Right cardiac atrium (tissue), 5 donors: ENCODE data around the gene SCN8A. TPM values are rescaled to one million over a fixed set of nuclear protein-coding genes. Genes with fewer than 3 reads are reported as not detected.

Experiments used
- ATAC-seq, 2 donors: fragments of 200-7000 bp; cut with Tn5 transposase; one replicate each; pipeline versions ENCODE4 v1.8.0 to v1.9.1; 2020; ENCODE audit warnings: moderate library complexity in 2 of 2, mild to moderate bottlenecking in 1 of 2
- DNase-seq, 3 donors: peaks; one replicate each; pipeline ENCODE4 v3.0.0-alpha.2; 2020
- H3K27ac ChIP-seq: one replicate; pipeline ENCODE4 v1.5.1; 2013; ENCODE audit warnings: mild to moderate bottlenecking, low read length, control low read depth, moderate library complexity
- H3K27me3 ChIP-seq: one replicate; pipeline ENCODE4 v1.6.1; 2013; ENCODE audit not compliant: control insufficient read depth, insufficient read depth
- H3K4me1 ChIP-seq: one replicate; pipeline ENCODE4 v1.6.1; 2013; ENCODE audit warnings: low read length; ENCODE audit not compliant: control insufficient read depth, insufficient read depth
- H3K4me3 ChIP-seq: one replicate; pipeline ENCODE4 v1.5.1; 2013; ENCODE audit warnings: low read length, control low read depth
- H3K9me3 ChIP-seq: one replicate; pipeline ENCODE4 v1.6.1; 2013; ENCODE audit warnings: low read length; ENCODE audit not compliant: control insufficient read depth
- WGBS: extraction: QIAGEN DNeasy Blood & Tissue Kit; methylation state at CpG from one replicate; pipeline ENCODE4 v1.1.7; 2013; 5-methylcytosine and 5-hydroxymethylcytosine counted together
- intact Hi-C, 4 donors: fragments of 100-400 bp; cut with DNase I; formaldehyde crosslinking; loops; one replicate each; pipeline versions ENCODE4 v1.11.0 to v1.14.0; 2022 to 2023
- polyA plus RNA-seq: library from polyadenylated mRNA; stranded (reverse); fragments of 200-250 nt; gene quantifications from one replicate; pipeline ENCODE4 v1.2.3, GENCODE V29; 2013
- total RNA-seq, 4 donors: library from RNA; stranded (reverse); fragmentation: NEBNext Ultra II Directional; extraction: Animal tissue kit (Norgen Biotek cat#: 25700); gene quantifications; one replicate each; pipeline ENCODE4 v1.2.1, GENCODE V29; 2021
- donor health status: healthy with polysubstance abuse.
- donor health status: DM: no; HTN: yes; CAD: no.
- donor health status: DM: no; HTN: no; CAD: no.
- donor health status: DM: no; HTN: yes; CAD: no; lungs with severe emphysema.
- donor health status: DM: yes; HTN: yes; CAD: no.

Gene SCN8A
- total and polyA plus RNA-seq, 5 donors = 0.07 to 0.58 (median 0.17) TPM

GRCh38 chr12:51625370-51625769 is 34.3 kb downstream of the SCN8A start:
- H3K9me3 ChIP-seq = no peaks in the 10 kb centered on the region
- ATAC-seq (no peak), DNase-seq (no peak)
- H3K27me3 ChIP-seq = no peaks in the 10 kb centered on the region
- intact Hi-C loops = no loop called here
- H3K4me3 ChIP-seq = no peak overlapping the region
- no peaks in the 10 kb centered on the region for H3K4me1 ChIP-seq
- H3K27ac ChIP-seq = no peak overlapping the region
- 80% methylated on average over 4 of the region's 4 CpGs for WGBS

DNA sequence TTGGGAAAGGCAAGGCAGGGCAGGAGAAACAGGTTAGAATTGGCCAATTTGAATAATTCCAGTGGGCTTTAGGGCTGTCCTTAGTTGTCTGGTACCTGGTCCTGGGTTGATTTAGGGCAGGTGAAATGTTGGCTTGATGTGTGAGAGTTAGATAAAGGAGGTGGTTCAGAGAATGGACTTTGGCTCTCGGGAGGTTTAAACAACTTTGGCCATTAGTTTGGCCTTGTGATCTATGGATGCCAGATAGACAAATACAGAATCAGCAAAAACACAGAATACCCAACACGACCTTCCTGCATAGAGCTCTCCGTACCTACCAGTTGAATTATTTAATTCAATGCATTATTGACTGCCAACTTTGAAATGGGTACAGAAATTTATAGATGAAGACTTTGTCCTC is 35.1 kb downstream of the SCN8A start:
- Histone ChIP-seq H3K9me3 (no peaks in the 10 kb centered on the region), H3K27me3 (no peaks in the 10 kb centered on the region), H3K4me1 (no peaks in the 10 kb centered on the region), H3K27ac (no peak overlapping the region), H3K4me3 (no peak overlapping the region)
- ATAC-seq (no peak), DNase-seq (no peak)
- 82% methylated on average over 3 of the region's 3 CpGs for WGBS
- intact Hi-C loops = no loop called here

DNA sequence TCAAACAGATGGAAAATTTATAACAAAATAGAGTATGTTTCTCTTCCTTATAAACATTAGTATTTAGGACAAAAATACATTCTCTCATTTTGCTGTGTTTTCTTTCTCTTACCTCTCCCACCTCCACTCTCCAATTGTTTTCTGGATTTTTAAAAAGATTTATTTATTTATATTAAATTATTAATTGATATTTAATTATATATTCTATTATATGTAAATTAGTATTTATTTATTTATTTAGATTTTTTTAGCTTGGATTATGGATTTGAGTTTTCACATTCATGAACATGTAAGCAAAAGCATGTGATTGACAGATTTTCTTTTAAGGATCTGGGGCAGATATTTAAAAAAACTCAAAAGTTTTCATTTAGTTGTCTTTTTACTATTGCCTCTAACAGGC is 35.6 kb downstream of the SCN8A start:
- Histone ChIP-seq H3K9me3 (no peaks in the 10 kb centered on the region), H3K27me3 (no peaks in the 10 kb centered on the region), H3K27ac (no peak overlapping the region), H3K4me3 (no peak overlapping the region), H3K4me1 (no peaks in the 10 kb centered on the region)
- DNase-seq = no peak
- intact Hi-C loops = no loop called here
- ATAC-seq = no peak

DNA sequence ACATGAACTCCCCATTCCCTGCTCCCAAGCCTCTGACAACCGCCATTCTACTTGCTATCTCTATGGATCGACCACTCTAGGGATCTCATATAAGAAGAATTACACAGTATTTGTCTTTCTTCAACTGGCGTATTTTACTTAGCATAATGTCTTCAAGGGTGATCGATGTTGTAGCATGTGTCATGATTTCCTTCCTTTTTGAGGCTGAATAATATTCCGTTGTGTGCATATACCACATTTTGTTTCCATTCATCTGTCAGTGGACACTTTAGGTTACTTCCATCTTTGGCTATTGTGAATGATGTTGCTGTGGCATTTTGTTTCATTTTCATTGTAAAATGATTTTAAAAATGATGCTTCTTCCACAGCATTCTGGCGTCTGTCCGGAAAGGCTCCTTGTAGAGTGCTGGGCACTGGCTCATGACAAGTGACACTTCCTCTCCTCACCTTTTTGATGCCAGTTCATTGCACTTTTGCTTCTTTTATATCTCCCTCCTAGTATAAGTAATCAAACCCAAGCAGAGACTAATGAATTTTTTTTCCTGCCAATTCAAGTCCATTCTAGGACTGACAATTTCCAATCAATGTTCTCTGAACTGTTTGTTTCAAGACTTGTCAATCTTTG is 39.3 kb downstream of the SCN8A start:
- intact Hi-C loops = no loop called here
- H3K4me1 ChIP-seq = no peaks in the 10 kb centered on the region
- no peaks in the 10 kb centered on the region for H3K9me3 ChIP-seq
- no peak overlapping the region for H3K4me3 ChIP-seq
- H3K27ac ChIP-seq = no peak overlapping the region
- no peak for ATAC-seq
- WGBS = 85% methylated on average over 7 of the region's 7 CpGs
- no peaks in the 10 kb centered on the region for H3K27me3 ChIP-seq
- DNase-seq = no peak

- Histone ChIP-seq H3K4me1 (no peaks in the 10 kb centered on the region), H3K27ac (no peak overlapping the region), H3K4me3 (no peak overlapping the region), H3K27me3 (no peaks in the 10 kb centered on the region), H3K9me3 (no peaks in the 10 kb centered on the region)
- intact Hi-C loops = no loop called here
- DNase-seq (no peak), ATAC-seq (no peak)
- WGBS = 71% methylated on average over 3 of the region's 3 CpGs
Observed at GRCh38 chr12:51630986-51631385, 40.0 kb downstream of the SCN8A start.

- no peaks in the 10 kb centered on the region for H3K9me3 ChIP-seq
- no peaks in the 10 kb centered on the region for H3K27me3 ChIP-seq
- H3K4me3 ChIP-seq = no peak overlapping the region
- WGBS = 59% methylated on average over 1 of the region's 1 CpG
- intact Hi-C loops = no loop called here
- H3K27ac ChIP-seq = no peak overlapping the region
- no peaks in the 10 kb centered on the region for H3K4me1 ChIP-seq
- no peak for ATAC-seq
- no peak for DNase-seq
Observed at GRCh38 chr12:51631591-51631990, 40.6 kb downstream of the SCN8A start.

- H3K4me1 ChIP-seq = no peaks in the 10 kb centered on the region
- no peak overlapping the region for H3K4me3 ChIP-seq
- H3K9me3 ChIP-seq = no peaks in the 10 kb centered on the region
- H3K27ac ChIP-seq = no peak overlapping the region
- no peak for ATAC-seq
- H3K27me3 ChIP-seq = no peaks in the 10 kb centered on the region
- intact Hi-C loops = no loop called here
- WGBS = 57% methylated on average over 2 of the region's 2 CpGs
- DNase-seq = no peak
Observed at GRCh38 chr12:51632623-51633022, 41.6 kb downstream of the SCN8A start.

GRCh38 chr12:51635346-51635745 is 44.3 kb downstream of the SCN8A start:
- intact Hi-C loops = no loop called here
- 79% methylated on average over 1 of the region's 1 CpG for WGBS
- DNase-seq = no peak

GRCh38 chr12:51636581-51636980 is 45.5 kb downstream of the SCN8A start:
- DNase-seq (no peak), ATAC-seq (no peak)
- no peaks in the 10 kb centered on the region for H3K9me3 ChIP-seq
- intact Hi-C loops = no loop called here
- no peaks in the 10 kb centered on the region for H3K27me3 ChIP-seq
- no peaks in the 10 kb centered on the region for H3K4me1 ChIP-seq
- WGBS = 84% methylated on average over 3 of the region's 3 CpGs
- no peak overlapping the region for H3K4me3 ChIP-seq
- no peak overlapping the region for H3K27ac ChIP-seq

More at GRCh38 chr12:51635346-51635745, 44.3 kb downstream of the SCN8A start:
- Histone ChIP-seq H3K9me3 (no peaks in the 10 kb centered on the region), H3K4me1 (no peaks in the 10 kb centered on the region), H3K4me3 (no peak overlapping the region), H3K27me3 (no peaks in the 10 kb centered on the region), H3K27ac (no peak overlapping the region)
- ATAC-seq = no peak

DNA sequence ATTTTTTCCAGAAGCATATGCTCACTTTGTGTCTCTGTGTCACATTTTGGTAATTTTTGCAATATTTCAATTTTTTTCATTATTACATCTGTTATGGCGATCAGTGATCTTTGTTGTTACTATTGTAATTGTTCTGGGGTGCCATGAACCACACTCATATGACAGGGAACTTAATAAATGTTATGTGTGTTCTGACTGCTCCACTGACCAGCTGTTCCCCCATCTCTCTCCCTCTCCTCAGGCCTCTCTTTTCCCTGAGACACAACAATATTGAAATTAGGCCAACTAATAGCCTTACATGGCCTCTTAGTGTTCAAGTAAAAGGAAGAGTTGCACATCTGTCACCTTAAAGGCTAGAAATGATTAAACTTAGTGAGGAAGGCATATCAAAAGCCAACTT is 46.0 kb downstream of the SCN8A start:
- H3K9me3 ChIP-seq = no peaks in the 10 kb centered on the region
- ATAC-seq (no peak), DNase-seq (no peak)
- no peak overlapping the region for H3K4me3 ChIP-seq
- H3K27me3 ChIP-seq = no peaks in the 10 kb centered on the region
- intact Hi-C loops = no loop called here
- no peak overlapping the region for H3K27ac ChIP-seq
- WGBS = 68% methylated on average over 1 of the region's 1 CpG
- no peaks in the 10 kb centered on the region for H3K4me1 ChIP-seq

DNA sequence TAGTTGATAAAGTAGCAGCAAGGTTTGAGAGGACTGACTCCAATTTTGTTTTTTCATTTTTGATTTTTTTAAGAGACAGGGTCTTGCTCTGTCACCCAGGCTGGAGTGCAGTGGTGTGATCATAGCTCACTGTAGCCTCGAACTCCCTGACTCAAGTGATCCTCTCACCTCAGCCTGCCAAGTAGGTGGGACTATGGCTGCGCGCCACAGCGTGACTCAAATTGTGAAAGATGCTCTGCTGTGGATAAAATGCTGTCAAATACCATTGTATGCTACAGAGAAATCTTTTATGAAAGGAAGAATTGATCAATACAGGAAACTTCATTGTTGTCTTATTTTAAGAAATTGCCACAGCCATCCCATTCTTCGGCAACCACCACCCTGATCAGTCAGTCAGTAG is 48.3 kb downstream of the SCN8A start:
- Histone ChIP-seq H3K9me3 (no peaks in the 10 kb centered on the region), H3K4me1 (no peaks in the 10 kb centered on the region), H3K27me3 (no peaks in the 10 kb centered on the region), H3K4me3 (no peak overlapping the region), H3K27ac (no peak overlapping the region)
- 94% methylated on average over 5 of the region's 5 CpGs for WGBS
- DNase-seq = no peak
- no peak for ATAC-seq
- intact Hi-C loops = no loop called here

GRCh38 chr12:51642286-51642685 is 51.3 kb downstream of the SCN8A start:
- H3K27me3 ChIP-seq = no peaks in the 10 kb centered on the region
- intact Hi-C loops = no loop called here
- DNase-seq = no peak

More at GRCh38 chr12:51642286-51642685, 51.3 kb downstream of the SCN8A start:
- no peak for ATAC-seq
- Histone ChIP-seq H3K9me3 (no peaks in the 10 kb centered on the region), H3K4me1 (no peaks in the 10 kb centered on the region), H3K27ac (no peak overlapping the region), H3K4me3 (no peak overlapping the region)
